Tibial artery (tissue), 4 donors: Measurements from ENCODE around the gene KIF13A.
A peak's percentile ranks its signal among the peaks of the same experiment; 100 is the strongest.

ENCODE experiments used
- DNase-seq, 2 donors: peaks; one replicate each; pipeline ENCODE4 v3.0.0-alpha.2; 2019
- H3K27ac ChIP-seq, 2 donors: fragments of 200-600 bp; sonication (generic) in 1 of 2; 1 replicate in 1 of 2; 2 replicates in 1 of 2; pipeline ENCODE4 v1.5.1; 2018 to 2019; ENCODE audit warnings: mild to moderate bottlenecking in 1 of 2
- H3K27me3 ChIP-seq, 2 donors: fragments of 200-600 bp; sonication (generic) in 1 of 2; one replicate each; pipeline versions ENCODE4 v1.5.1 to v1.6.0; 2016 to 2019
- H3K36me3 ChIP-seq, 3 donors: fragments of 200-600 bp; sonication (generic) in 2 of 3; one replicate each; pipeline ENCODE4 v1.5.1; 2016 to 2019; ENCODE audit warnings: mild to moderate bottlenecking in 2 of 3
- H3K4me1 ChIP-seq, 4 donors: fragments of 200-600 bp; sonication (generic) in 2 of 4; 1 replicate in 3 of 4; 2 replicates in 1 of 4; pipeline ENCODE4 v1.5.1; 2016 to 2019
- H3K4me3 ChIP-seq, 2 donors: fragments of 200-600 bp; sonication (generic) in 1 of 2; 1 replicate in 1 of 2; 2 replicates in 1 of 2; pipeline ENCODE4 v1.5.1; 2018 to 2019; ENCODE audit warnings: mild to moderate bottlenecking in 2 of 2
- H3K9me3 ChIP-seq, 3 donors: fragments of 200-600 bp; sonication (generic) in 1 of 3; one replicate each; pipeline ENCODE4 v1.5.1; 2016 to 2019
- CTCF ChIP-seq, 2 experiments: fragments of 200-600 bp in 1 of 2; fragments of 450-650 bp in 1 of 2; IDR thresholded peaks; one replicate each; pipeline ENCODE4 v1.5.1; 2017 to 2019; ENCODE audit warnings: antibody characterized with exemption in 2 of 2, mild to moderate bottlenecking in 1 of 2, moderate library complexity in 1 of 2
- intact Hi-C: fragments of 100-400 bp; cut with DNase I; formaldehyde crosslinking; loops from one replicate; pipeline ENCODE4 v1.15.0; 2023; ENCODE audit warnings: low total_unique reads

The KIF13A gene

GRCh38 chr6:17714879-17715851 is 272.3 kb downstream of the KIF13A start:
- peaks cover 0 to 19% (median 4%) of the 10 kb centered on the region in 4 donors for H3K4me1 ChIP-seq
- intact Hi-C loops, result no loop called here
- peak overlapping the region; percentile 28 to 62 for H3K27ac ChIP-seq
- no peaks in the 10 kb centered on the region for H3K9me3 ChIP-seq
- no peak overlapping the region for H3K4me3 ChIP-seq
- DNase-seq, result peak in 1 of 2 donors; percentile 22
- H3K36me3 ChIP-seq, result no peaks in the 10 kb centered on the region
- no peak for TF ChIP-seq CTCF (IDR thresholded peaks at IDR 0.05)
- no peaks in the 10 kb centered on the region for H3K27me3 ChIP-seq

GRCh38 chr6:17714177-17714576 is 273.3 kb downstream of the KIF13A start:
- Histone ChIP-seq H3K27me3 (no peaks in the 10 kb centered on the region), H3K36me3 (no peaks in the 10 kb centered on the region), H3K4me1 (peaks cover 0 to 19% (median 4%) of the 10 kb centered on the region in 4 donors), H3K4me3 (no peak overlapping the region), H3K9me3 (no peaks in the 10 kb centered on the region), H3K27ac (no peak overlapping the region)
- DNase-seq, result no peak
- TF ChIP-seq CTCF (IDR thresholded peaks at IDR 0.05), result no peak
- intact Hi-C loops, result no loop called here

- H3K9me3 ChIP-seq, result no peaks in the 10 kb centered on the region
- intact Hi-C loops, result no loop called here
- H3K4me1 ChIP-seq, result peaks cover 0 to 19% (median 4%) of the 10 kb centered on the region in 4 donors
- H3K27ac ChIP-seq, result no peak overlapping the region
- no peak for DNase-seq
- H3K27me3 ChIP-seq, result no peaks in the 10 kb centered on the region
- H3K4me3 ChIP-seq, result no peak overlapping the region
- no peak for TF ChIP-seq CTCF (IDR thresholded peaks at IDR 0.05)
- no peaks in the 10 kb centered on the region for H3K36me3 ChIP-seq
Observed at GRCh38 chr6:17712576-17712975, 274.9 kb downstream of the KIF13A start.

GRCh38 chr6:17710331-17710730 is 277.1 kb downstream of the KIF13A start:
- no peak overlapping the region for H3K27ac ChIP-seq
- no peaks in the 10 kb centered on the region for H3K36me3 ChIP-seq
- intact Hi-C loops, result no loop called here

GRCh38 chr6:17709476-17709875 is 278.0 kb downstream of the KIF13A start:
- TF ChIP-seq CTCF (IDR thresholded peaks at IDR 0.05), result no peak
- intact Hi-C loops, result loop anchor here (5.0 to 10.0 kb wide), 2 partner anchors 107 to 445 kb away; partner anchors contain the start of genes FAM8A1, KDM1B and TPMT
- Histone ChIP-seq H3K4me3 (no peak overlapping the region), H3K9me3 (no peaks in the 10 kb centered on the region), H3K36me3 (no peaks in the 10 kb centered on the region), H3K4me1 (peaks cover 0 to 7% (median 6%) of the 10 kb centered on the region in 4 donors), H3K27ac (no peak overlapping the region), H3K27me3 (no peaks in the 10 kb centered on the region)
- DNase-seq, result no peak

More at GRCh38 chr6:17710331-17710730, 277.1 kb downstream of the KIF13A start:
- TF ChIP-seq CTCF (IDR thresholded peaks at IDR 0.05), result no peak
- H3K9me3 ChIP-seq, result no peaks in the 10 kb centered on the region
- H3K4me3 ChIP-seq, result no peak overlapping the region
- no peak for DNase-seq
- peaks cover 0 to 7% (median 3%) of the 10 kb centered on the region in 4 donors for H3K4me1 ChIP-seq
- no peaks in the 10 kb centered on the region for H3K27me3 ChIP-seq
